Right atrium auricular region (tissue), 2 donors: ENCODE results near the gene FBXL7. TPM values are rescaled to one million over a fixed set of nuclear protein-coding genes. Genes with fewer than 3 reads are reported as not detected.

Source experiments
- DNase-seq: peaks from one replicate; pipeline ENCODE4 v3.0.0-alpha.2; 2019; ENCODE audit warnings: low spot score
- H3K27ac ChIP-seq, 2 donors: fragments of 200-600 bp; sonication (generic); 1 replicate in 1 of 2; 2 replicates in 1 of 2; pipeline ENCODE4 v1.5.1; 2016 to 2019
- H3K27me3 ChIP-seq, 2 donors: fragments of 200-600 bp; sonication (generic); one replicate each; pipeline versions ENCODE4 v1.5.1 to v1.6.0; 2017 to 2019
- H3K36me3 ChIP-seq: fragments of 200-600 bp; sonication (generic); one replicate; pipeline ENCODE4 v1.5.1; 2016
- H3K4me1 ChIP-seq, 2 donors: fragments of 200-600 bp; sonication (generic); one replicate each; pipeline versions ENCODE4 v1.5.1 to v1.6.0; 2017 to 2019
- H3K4me3 ChIP-seq, 2 donors: fragments of 200-600 bp; sonication (generic); 1 replicate in 1 of 2; 2 replicates in 1 of 2; pipeline ENCODE4 v1.5.1; 2017 to 2019; ENCODE audit warnings: mild to moderate bottlenecking in 1 of 2, moderate library complexity in 1 of 2
- H3K9me3 ChIP-seq, 2 donors: fragments of 200-600 bp; sonication (generic); one replicate each; pipeline ENCODE4 v1.5.1; 2019
- CTCF ChIP-seq, 2 donors: fragments of 200-600 bp; sonication (generic); IDR thresholded peaks; one replicate each; pipeline ENCODE4 v1.5.1; 2019; ENCODE audit warnings: antibody characterized with exemption in 2 of 2
- total RNA-seq, 2 donors: library from RNA; depleted of rRNA; stranded (reverse); fragments of >200 nt; gene quantifications; one replicate each; pipeline ENCODE4 v1.1.0, GENCODE V29; 2016

Gene FBXL7
- total RNA-seq, 2 donors from 2014 or later = 16.6 to 18.4 TPM

- DNase-seq = no peak
- TF ChIP-seq CTCF (IDR thresholded peaks at IDR 0.05) = no peak
- Histone ChIP-seq H3K36me3 (no peaks in the 10 kb centered on the region), H3K4me1 (peaks cover 0 to 23% of the 10 kb centered on the region in 2 donors), H3K9me3 (no peaks in the 10 kb centered on the region), H3K27ac (no peak overlapping the region), H3K4me3 (no peak overlapping the region), H3K27me3 (no peaks in the 10 kb centered on the region)
Measured at GRCh38 chr5:15521381-15522186, 21.6 kb downstream of the FBXL7 start.

GRCh38 chr5:15522187-15522520, 22.2 kb downstream of the FBXL7 start:
- Histone ChIP-seq H3K27ac (no peak overlapping the region), H3K36me3 (no peaks in the 10 kb centered on the region), H3K27me3 (no peaks in the 10 kb centered on the region), H3K4me1 (peaks cover 0 to 23% of the 10 kb centered on the region in 2 donors), H3K9me3 (no peaks in the 10 kb centered on the region), H3K4me3 (no peak overlapping the region)
- no peak for TF ChIP-seq CTCF (IDR thresholded peaks at IDR 0.05)
- no peak for DNase-seq

GRCh38 chr5:15524712-15525111, 24.7 kb downstream of the FBXL7 start:
- no peaks in the 10 kb centered on the region for H3K36me3 ChIP-seq
- no peak overlapping the region for H3K27ac ChIP-seq
- H3K9me3 ChIP-seq = no peaks in the 10 kb centered on the region
- H3K4me3 ChIP-seq = no peak overlapping the region
- no peak for DNase-seq
- TF ChIP-seq CTCF (IDR thresholded peaks at IDR 0.05) = no peak
- H3K4me1 ChIP-seq = peaks cover 0 to 26% of the 10 kb centered on the region in 2 donors
- no peaks in the 10 kb centered on the region for H3K27me3 ChIP-seq

- peaks cover 0 to 33% of the 10 kb centered on the region in 2 donors for H3K4me1 ChIP-seq
- no peak for DNase-seq
- no peaks in the 10 kb centered on the region for H3K9me3 ChIP-seq
- H3K27me3 ChIP-seq = no peaks in the 10 kb centered on the region
- no peak overlapping the region for H3K27ac ChIP-seq
- no peak for TF ChIP-seq CTCF (IDR thresholded peaks at IDR 0.05)
- no peaks in the 10 kb centered on the region for H3K36me3 ChIP-seq
- H3K4me3 ChIP-seq = no peak overlapping the region
Measured at GRCh38 chr5:15525703-15526275, 25.8 kb downstream of the FBXL7 start.

GRCh38 chr5:15526413-15526812, 26.4 kb downstream of the FBXL7 start:
- H3K36me3 ChIP-seq = no peaks in the 10 kb centered on the region
- no peak for TF ChIP-seq CTCF (IDR thresholded peaks at IDR 0.05)
- DNase-seq = no peak
- H3K4me1 ChIP-seq = peaks cover 0 to 33% of the 10 kb centered on the region in 2 donors
- H3K27me3 ChIP-seq = no peaks in the 10 kb centered on the region
- no peak overlapping the region for H3K27ac ChIP-seq
- no peak overlapping the region for H3K4me3 ChIP-seq
- no peaks in the 10 kb centered on the region for H3K9me3 ChIP-seq
